Mucosa of rectum (tissue), 2 donors: ENCODE results near the gene TGFBR1.

Experiments used
- H3K27ac ChIP-seq, 2 donors: one replicate each; pipeline ENCODE4 v1.7.0; 2013; ENCODE audit warnings: inconsistent platforms in 2 of 2, low read depth in 2 of 2, low read length in 2 of 2
- H3K27me3 ChIP-seq, 2 donors: one replicate each; pipeline ENCODE4 v1.7.0; 2013; ENCODE audit warnings: low read length in 2 of 2; ENCODE audit not compliant: control insufficient read depth in 2 of 2, insufficient read depth in 2 of 2
- H3K36me3 ChIP-seq, 2 donors: one replicate each; pipeline ENCODE4 v1.7.0; 2013; ENCODE audit warnings: low read length in 2 of 2; ENCODE audit not compliant: control insufficient read depth in 2 of 2, insufficient read depth in 2 of 2
- H3K4me1 ChIP-seq, 2 donors: one replicate each; pipeline ENCODE4 v1.7.0; 2013; ENCODE audit warnings: low read length in 2 of 2, mild to moderate bottlenecking in 1 of 2; ENCODE audit not compliant: control insufficient read depth in 2 of 2, insufficient read depth in 2 of 2
- H3K4me3 ChIP-seq, 2 donors: one replicate each; pipeline ENCODE4 v1.7.0; 2013; ENCODE audit warnings: low read length in 2 of 2
- H3K9ac ChIP-seq, 2 donors: one replicate each; pipeline ENCODE4 v1.7.0; 2013; ENCODE audit warnings: low read length in 2 of 2, low read depth in 1 of 2, mild to moderate bottlenecking in 1 of 2
- H3K9me3 ChIP-seq, 2 donors: one replicate each; pipeline ENCODE4 v1.7.0; 2013; ENCODE audit warnings: low read length in 2 of 2; ENCODE audit not compliant: control insufficient read depth in 2 of 2
- donor health status: healthy.
- donor health status: Normal muscosa, but diverticular disease.

The TGFBR1 gene

DNA sequence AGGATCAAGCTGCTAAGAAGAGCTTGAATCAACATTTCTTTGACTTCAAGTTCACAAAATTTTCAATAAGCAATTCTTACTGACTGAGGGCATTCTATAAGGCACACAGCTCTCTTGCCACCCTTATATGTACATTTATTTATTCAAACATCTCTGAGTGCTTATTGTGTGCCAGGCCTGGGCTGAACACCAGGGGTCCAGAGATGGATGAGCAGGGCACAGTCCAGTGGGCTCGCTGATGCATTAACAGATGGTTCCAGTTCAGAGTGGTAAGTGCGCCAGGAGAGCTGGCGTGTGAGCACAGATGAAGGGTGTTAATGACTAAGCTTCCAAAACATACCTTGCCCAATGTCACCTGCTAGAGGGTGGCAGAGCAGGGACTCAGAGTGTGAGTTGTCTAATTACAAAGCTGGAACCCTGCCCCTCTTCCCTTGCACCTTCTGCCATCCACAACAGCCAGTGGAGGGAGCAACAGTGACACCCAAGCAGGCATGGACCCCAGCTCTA is 92.3 kb downstream of the TGFBR1 start:
- Histone ChIP-seq H3K27ac (no peak overlapping the region), H3K27me3 (no peaks in the 10 kb centered on the region), H3K36me3 (no peaks in the 10 kb centered on the region), H3K9ac (no peak overlapping the region), H3K4me1 (no peaks in the 10 kb centered on the region), H3K4me3 (no peak overlapping the region), H3K9me3 (no peaks in the 10 kb centered on the region)

DNA sequence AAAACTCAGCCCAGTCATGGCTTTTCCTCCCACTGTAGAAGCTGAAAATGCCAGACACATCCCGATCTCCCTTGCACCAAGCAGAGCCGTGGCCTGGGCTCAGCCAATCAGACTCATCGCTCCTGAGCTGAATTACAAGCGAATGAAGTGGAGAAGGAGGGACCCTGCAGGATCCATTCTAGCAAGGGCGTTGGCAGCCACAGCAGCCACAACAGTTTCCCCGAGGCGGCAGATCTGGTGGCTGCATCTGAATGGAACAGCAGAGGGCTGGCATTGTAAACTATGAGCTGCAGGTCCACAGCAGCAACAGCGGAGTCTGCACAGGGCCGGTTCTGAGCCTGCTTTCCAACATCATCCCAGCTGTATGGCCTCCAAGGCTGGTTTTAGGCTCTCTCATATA is 93.1 kb downstream of the TGFBR1 start:
- H3K27ac ChIP-seq, result no peak overlapping the region
- no peak overlapping the region for H3K4me3 ChIP-seq
- H3K9me3 ChIP-seq, result no peaks in the 10 kb centered on the region
- no peaks in the 10 kb centered on the region for H3K27me3 ChIP-seq
- no peaks in the 10 kb centered on the region for H3K36me3 ChIP-seq
- H3K4me1 ChIP-seq, result no peaks in the 10 kb centered on the region
- H3K9ac ChIP-seq, result no peak overlapping the region

DNA sequence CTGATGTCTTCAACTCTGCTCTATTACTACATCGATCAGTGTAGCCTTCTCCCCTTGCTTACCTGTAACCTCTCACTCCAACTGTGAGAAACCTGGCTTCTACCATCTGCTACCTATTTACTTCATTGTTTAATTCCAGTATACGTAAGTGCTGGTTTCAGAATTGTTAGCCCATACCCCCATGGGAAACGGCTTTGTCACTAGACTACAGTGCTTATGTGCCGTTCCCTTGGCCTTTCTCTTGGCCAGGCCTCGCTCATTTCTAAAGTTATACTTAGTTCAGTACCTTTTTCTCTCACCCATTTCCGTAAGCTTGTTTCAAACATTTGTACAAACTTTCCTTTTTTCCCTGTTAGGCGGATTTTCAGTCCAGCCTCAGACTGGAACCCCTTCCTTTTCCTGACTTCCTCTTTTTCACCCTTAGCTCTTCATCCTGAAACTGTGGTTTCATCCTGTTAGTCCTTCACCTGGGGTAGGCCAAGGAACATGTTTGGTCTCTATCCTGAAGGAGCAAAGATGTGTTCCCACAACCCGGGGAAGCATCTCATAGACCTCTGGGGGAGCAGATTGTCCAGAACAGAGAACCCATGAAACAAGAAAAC is 95.1 kb downstream of the TGFBR1 start:
- no peaks in the 10 kb centered on the region for H3K36me3 ChIP-seq
- H3K27me3 ChIP-seq, result no peaks in the 10 kb centered on the region
- H3K4me1 ChIP-seq, result no peaks in the 10 kb centered on the region
- no peak overlapping the region for H3K9ac ChIP-seq
- H3K9me3 ChIP-seq, result no peaks in the 10 kb centered on the region
- no peak overlapping the region for H3K27ac ChIP-seq
- H3K4me3 ChIP-seq, result no peak overlapping the region

DNA sequence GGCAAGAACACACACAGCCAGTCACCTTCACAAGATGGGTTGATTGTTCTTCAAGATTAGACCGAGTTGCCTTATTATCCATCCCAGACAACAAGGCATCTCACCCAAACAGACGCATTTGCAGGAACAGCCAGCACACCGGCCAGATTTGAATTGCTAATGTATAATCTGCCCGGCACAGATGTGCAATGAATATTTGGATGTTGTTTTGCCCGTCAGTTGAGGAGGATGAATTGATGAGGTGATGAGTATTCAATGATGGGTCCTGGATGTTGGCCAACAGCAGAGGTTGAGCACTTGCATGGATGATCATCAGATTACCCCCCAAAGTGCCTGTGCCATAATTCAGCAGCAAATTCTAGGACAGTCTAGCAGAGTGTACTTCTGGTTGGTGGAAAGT is 96.7 kb downstream of the TGFBR1 start:
- H3K9ac ChIP-seq, result no peak overlapping the region
- no peaks in the 10 kb centered on the region for H3K9me3 ChIP-seq
- H3K4me1 ChIP-seq, result no peaks in the 10 kb centered on the region
- no peaks in the 10 kb centered on the region for H3K36me3 ChIP-seq
- H3K27me3 ChIP-seq, result no peaks in the 10 kb centered on the region
- no peak overlapping the region for H3K4me3 ChIP-seq
- H3K27ac ChIP-seq, result no peak overlapping the region
